GM12864 (cell line): ENCODE results near the gene TAS2R19.

Experiments
- DNase-seq: peaks from one replicate; pipeline ENCODE4 v3.0.0-alpha.2; 2011; ENCODE audit warnings: low read depth
- H3K4me3 ChIP-seq: 2 replicates; pipeline ENCODE4 v1.5.1; 2011; ENCODE audit warnings: mild to moderate bottlenecking, low read depth, low read length, control low read depth
- TF ChIP-seq, protein P1 (sequence below): IDR thresholded peaks from 2 replicates; pipeline ENCODE4 v1.5.1; 2011; ENCODE audit warnings: low read depth, mild to moderate bottlenecking, moderate library complexity, low read length, control low read depth, inconsistent platforms; ENCODE audit errors: missing control alignments

The TAS2R19 gene

DNA sequence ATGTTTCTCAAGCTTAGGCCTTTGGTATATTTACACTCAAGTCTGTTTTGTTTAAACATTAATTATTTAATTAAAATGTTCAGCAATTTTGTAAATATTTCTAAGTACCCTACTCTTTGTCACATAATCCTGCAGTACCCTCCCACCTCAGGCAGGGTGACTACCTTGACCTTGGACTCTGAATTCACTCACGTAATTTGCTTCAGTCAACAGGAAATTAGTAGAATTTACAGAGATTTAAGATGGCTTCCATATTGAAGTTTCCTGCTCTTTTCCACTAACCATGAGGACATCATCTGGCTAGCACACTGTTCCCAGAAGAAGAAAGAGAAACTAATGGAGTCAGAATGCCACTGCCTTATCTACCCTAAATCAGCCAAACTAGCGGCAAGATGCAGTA, 967 bp upstream of the TAS2R19 start:
- no peak overlapping the region for H3K4me3 ChIP-seq
- TF ChIP-seq, protein P1, sequence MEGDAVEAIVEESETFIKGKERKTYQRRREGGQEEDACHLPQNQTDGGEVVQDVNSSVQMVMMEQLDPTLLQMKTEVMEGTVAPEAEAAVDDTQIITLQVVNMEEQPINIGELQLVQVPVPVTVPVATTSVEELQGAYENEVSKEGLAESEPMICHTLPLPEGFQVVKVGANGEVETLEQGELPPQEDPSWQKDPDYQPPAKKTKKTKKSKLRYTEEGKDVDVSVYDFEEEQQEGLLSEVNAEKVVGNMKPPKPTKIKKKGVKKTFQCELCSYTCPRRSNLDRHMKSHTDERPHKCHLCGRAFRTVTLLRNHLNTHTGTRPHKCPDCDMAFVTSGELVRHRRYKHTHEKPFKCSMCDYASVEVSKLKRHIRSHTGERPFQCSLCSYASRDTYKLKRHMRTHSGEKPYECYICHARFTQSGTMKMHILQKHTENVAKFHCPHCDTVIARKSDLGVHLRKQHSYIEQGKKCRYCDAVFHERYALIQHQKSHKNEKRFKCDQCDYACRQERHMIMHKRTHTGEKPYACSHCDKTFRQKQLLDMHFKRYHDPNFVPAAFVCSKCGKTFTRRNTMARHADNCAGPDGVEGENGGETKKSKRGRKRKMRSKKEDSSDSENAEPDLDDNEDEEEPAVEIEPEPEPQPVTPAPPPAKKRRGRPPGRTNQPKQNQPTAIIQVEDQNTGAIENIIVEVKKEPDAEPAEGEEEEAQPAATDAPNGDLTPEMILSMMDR = no peak
- DNase-seq = no peak

DNA sequence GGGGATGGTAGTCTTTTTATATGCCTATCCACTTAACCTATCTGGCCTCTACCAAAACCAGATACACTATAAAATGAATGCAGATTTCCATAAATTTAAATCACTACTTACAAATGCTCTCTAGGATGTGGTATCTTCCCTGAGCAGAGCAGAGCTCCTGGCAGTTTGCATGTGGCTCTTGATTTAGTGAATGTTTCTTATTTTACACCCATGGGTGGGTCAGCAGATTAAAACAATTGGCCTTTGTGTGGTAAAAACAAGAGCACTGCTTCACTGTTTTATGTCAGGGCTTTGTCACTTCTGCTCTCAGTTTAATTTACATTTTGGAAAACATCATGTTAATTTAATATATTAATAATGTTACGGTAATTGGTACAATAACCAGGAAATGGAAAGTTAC, 5.5 kb downstream of the TAS2R19 start:
- TF ChIP-seq, protein P1 = no peak
- H3K4me3 ChIP-seq = no peak overlapping the region
- no peak for DNase-seq

- DNase-seq = no peak
- TF ChIP-seq, protein P1 = no peak
- no peak overlapping the region for H3K4me3 ChIP-seq
These were observed 6.5 kb downstream of the TAS2R19 start for GRCh38 chr12:11015775-11016430.

- TF ChIP-seq, protein P1 = no peak
These were observed 8.2 kb downstream of the TAS2R19 start for GRCh38 chr12:11014234-11014633.

DNA sequence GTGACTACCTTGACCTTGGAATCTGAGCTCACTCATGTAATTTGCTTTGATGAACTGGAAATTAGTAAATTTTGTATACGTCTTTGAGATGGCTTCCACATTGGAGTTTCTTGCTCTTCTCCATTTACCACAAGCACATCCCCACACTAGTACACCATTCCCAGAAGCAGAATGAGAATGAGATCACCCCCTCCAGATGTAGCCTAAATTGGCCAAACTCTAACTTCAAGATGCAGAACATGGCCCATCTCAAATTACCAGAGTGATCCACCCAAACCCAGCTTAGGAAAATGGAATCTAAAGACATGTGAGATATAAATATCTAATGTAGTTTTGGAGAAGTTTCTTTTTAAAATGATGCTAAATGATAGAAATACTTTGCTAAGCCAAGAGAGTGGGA, 14.8 kb downstream of the TAS2R19 start:
- H3K4me3 ChIP-seq = no peak overlapping the region
- TF ChIP-seq, protein P1 = no peak
- no peak for DNase-seq

More at GRCh38 chr12:11014234-11014633, 8.2 kb downstream of the TAS2R19 start:
- DNase-seq = no peak
- no peak overlapping the region for H3K4me3 ChIP-seq

DNA sequence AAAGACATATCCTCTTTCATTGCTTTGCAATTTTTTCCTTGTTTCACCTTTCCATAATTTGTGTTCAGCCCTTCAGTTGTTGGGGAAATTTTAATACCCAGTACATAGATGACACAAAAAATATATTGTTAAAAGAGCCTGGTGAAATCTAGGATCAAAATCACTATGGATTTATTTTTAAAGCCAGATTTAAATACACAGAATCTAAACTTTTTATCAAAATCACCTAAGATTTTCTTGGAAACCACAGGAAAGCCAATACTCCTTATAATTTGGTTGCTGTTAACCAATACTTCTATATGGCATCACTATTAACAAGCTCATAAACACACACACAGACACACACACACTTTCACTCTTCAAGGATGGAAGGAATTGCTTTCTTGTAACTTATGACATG, 24.2 kb downstream of the TAS2R19 start, which contains the start of gene TAS2R20:
Gene TAS2R20, minus strand, starts transcription at position 101 of the 400 bp plus-strand sequence. CDS start 429 bp downstream, outside the sequence.
- no peak for DNase-seq
- TF ChIP-seq, protein P1 = no peak
- no peak within 1 kb of the TSS for H3K4me3 ChIP-seq

DNA sequence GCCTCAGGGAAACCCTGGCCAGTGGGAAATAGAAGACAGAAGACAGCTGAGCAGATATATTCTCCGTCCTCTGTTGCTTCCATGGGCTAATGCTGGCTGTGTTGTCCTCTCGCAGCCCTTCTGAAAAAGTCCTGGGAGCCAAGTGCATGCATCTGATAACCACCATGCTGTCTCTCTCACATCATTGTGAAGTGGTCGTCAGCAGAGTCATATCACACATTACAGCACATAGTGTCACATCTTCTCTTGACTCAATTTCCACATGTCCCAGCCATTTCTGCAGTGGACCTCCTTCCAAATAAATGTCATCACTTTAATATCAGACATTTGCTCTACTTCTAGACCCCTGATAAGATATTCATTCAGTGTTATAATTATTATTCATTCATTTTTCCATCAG, 28.1 kb downstream of the TAS2R19 start:
- TF ChIP-seq, protein P1 = no peak
- no peak for DNase-seq
- no peak overlapping the region for H3K4me3 ChIP-seq
